Suprapubic skin (tissue), 4 donors: Measurements from ENCODE around the gene GUCA1A. TPM values are rescaled to one million over a fixed set of nuclear protein-coding genes. Genes with fewer than 3 reads are reported as not detected.

Experiments used
- DNase-seq, 2 donors: peaks; one replicate each; pipeline ENCODE4 v3.0.0-alpha.2; 2019; ENCODE audit warnings: low spot score in 2 of 2
- H3K27ac ChIP-seq: fragments of 200-600 bp; sonication (generic); one replicate; pipeline ENCODE4 v1.5.1; 2019
- H3K27me3 ChIP-seq: fragments of 200-600 bp; sonication (generic); one replicate; pipeline ENCODE4 v1.5.1; 2019
- H3K36me3 ChIP-seq: fragments of 200-600 bp; sonication (generic); one replicate; pipeline ENCODE4 v1.5.1; 2019
- H3K4me1 ChIP-seq: fragments of 200-600 bp; sonication (generic); one replicate; pipeline ENCODE4 v1.5.1; 2019
- H3K4me3 ChIP-seq: fragments of 200-600 bp; sonication (generic); one replicate; pipeline ENCODE4 v1.5.1; 2019; ENCODE audit warnings: mild to moderate bottlenecking
- H3K9me3 ChIP-seq: fragments of 200-600 bp; sonication (generic); one replicate; pipeline ENCODE4 v1.5.1; 2019
- EP300 ChIP-seq: sonication (generic); formaldehyde crosslinking; IDR thresholded peaks from one replicate; pipeline ENCODE4 v1.6.1; 2017; ENCODE audit warnings: antibody characterized with exemption
- POLR2A ChIP-seq, 2 donors: fragments of 450-650 bp; IDR thresholded peaks; one replicate each; pipeline ENCODE4 v1.6.1; 2017; ENCODE audit warnings: antibody characterized with exemption in 2 of 2, mild to moderate bottlenecking in 2 of 2, moderate library complexity in 2 of 2
- POLR2AphosphoS5 ChIP-seq, 3 donors: sonication (generic); formaldehyde crosslinking; IDR thresholded peaks; one replicate each; pipeline ENCODE4 v1.6.1; 2017; ENCODE audit warnings: antibody characterized with exemption in 3 of 3
- WGBS: methylation state at CpG from one replicate; pipeline ENCODE4 v1.1.5; 2018; 5-methylcytosine and 5-hydroxymethylcytosine counted together
- total RNA-seq, 4 donors: library from RNA; depleted of rRNA; stranded (reverse); fragments of >200 nt; gene quantifications; one replicate each; pipeline ENCODE4 v1.1.0, GENCODE V29; 2016
- TF ChIP-seq, protein P1 (sequence below), 2 donors: fragments of 200-600 bp in 1 of 2; fragments of 450-650 bp in 1 of 2; sonication (generic) in 1 of 2; IDR thresholded peaks; one replicate each; pipeline ENCODE4 v1.5.1; 2016 to 2019; ENCODE audit warnings: antibody characterized with exemption in 2 of 2, mild to moderate bottlenecking in 1 of 2, moderate library complexity in 1 of 2

Gene GUCA1A
- total RNA-seq, 4 donors from 2014 or later: 0.76 TPM; not detected in 3

GRCh38 chr6:42227173-42227850 lies 54.1 kb downstream of the GUCA1A start:
- H3K36me3 ChIP-seq: peaks cover 32% of the 10 kb centered on the region
- H3K27ac ChIP-seq: peak overlapping the region; percentile 69
- H3K27me3 ChIP-seq: no peaks in the 10 kb centered on the region
- peaks cover 16% of the 10 kb centered on the region for H3K4me1 ChIP-seq
- no peak overlapping the region for H3K4me3 ChIP-seq
- 72% methylated on average over 9 of the region's 9 CpGs for WGBS
- no peaks in the 10 kb centered on the region for H3K9me3 ChIP-seq
- TF ChIP-seq POLR2AphosphoS5 (IDR thresholded peaks at IDR 0.05) (no peak), EP300 (no peak), POLR2A (IDR thresholded peaks at IDR 0.05) (no peak)
- TF ChIP-seq, protein P1, sequence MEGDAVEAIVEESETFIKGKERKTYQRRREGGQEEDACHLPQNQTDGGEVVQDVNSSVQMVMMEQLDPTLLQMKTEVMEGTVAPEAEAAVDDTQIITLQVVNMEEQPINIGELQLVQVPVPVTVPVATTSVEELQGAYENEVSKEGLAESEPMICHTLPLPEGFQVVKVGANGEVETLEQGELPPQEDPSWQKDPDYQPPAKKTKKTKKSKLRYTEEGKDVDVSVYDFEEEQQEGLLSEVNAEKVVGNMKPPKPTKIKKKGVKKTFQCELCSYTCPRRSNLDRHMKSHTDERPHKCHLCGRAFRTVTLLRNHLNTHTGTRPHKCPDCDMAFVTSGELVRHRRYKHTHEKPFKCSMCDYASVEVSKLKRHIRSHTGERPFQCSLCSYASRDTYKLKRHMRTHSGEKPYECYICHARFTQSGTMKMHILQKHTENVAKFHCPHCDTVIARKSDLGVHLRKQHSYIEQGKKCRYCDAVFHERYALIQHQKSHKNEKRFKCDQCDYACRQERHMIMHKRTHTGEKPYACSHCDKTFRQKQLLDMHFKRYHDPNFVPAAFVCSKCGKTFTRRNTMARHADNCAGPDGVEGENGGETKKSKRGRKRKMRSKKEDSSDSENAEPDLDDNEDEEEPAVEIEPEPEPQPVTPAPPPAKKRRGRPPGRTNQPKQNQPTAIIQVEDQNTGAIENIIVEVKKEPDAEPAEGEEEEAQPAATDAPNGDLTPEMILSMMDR (IDR thresholded peaks at IDR 0.05): no peak
- no peak for DNase-seq

- H3K4me1 ChIP-seq: peaks cover 16% of the 10 kb centered on the region
- TF ChIP-seq, protein P1 (IDR thresholded peaks at IDR 0.05): no peak
- no peak for TF ChIP-seq POLR2A (IDR thresholded peaks at IDR 0.05)
- no peak for DNase-seq
- H3K27me3 ChIP-seq: no peaks in the 10 kb centered on the region
- WGBS: 91% methylated on average over 15 of the region's 15 CpGs
- H3K36me3 ChIP-seq: peaks cover 36% of the 10 kb centered on the region
- H3K9me3 ChIP-seq: no peaks in the 10 kb centered on the region
- H3K4me3 ChIP-seq: no peak overlapping the region
- H3K27ac ChIP-seq: no peak overlapping the region
Measured at GRCh38 chr6:42228305-42228704, 55.1 kb downstream of the GUCA1A start.

Other genes with a start within 250 kb of the GUCA1A start
- gene CCND3, start 231.6 kb upstream of the GUCA1A start, total RNA-seq: 100 to 1,000 TPM; 106 to 214 (median 132) TPM
- gene TAF8, start 122.8 kb upstream of the GUCA1A start, total RNA-seq: 10 to 100 TPM; 19.2 to 28.5 (median 26.4) TPM
- gene C6orf132, start 30.7 kb upstream of the GUCA1A start, total RNA-seq: 100 to 1,000 TPM; 112 to 150 (median 122) TPM
- 1 to 10 TPM in 1 of 4 donors, under 1 TPM in 2, not detected in 1; 0.47 to 4.2 (median 0.76) TPM for gene GUCA1B, start 21.6 kb downstream of the GUCA1A start, total RNA-seq
- gene MRPS10, start 44.5 kb downstream of the GUCA1A start, total RNA-seq: 10 to 100 TPM; 17.7 to 20.8 (median 20.3) TPM